K562 (cell line): ENCODE measurements around the gene CCDC136. TPM values are rescaled to one million over a fixed set of nuclear protein-coding genes. Genes with fewer than 3 reads are reported as not detected.

Source experiments
- ATAC-seq: fragments of 200-7000 bp; cut with Tn5 transposase; 3 replicates; pipeline ENCODE4 v1.9.1; 2020; ENCODE audit warnings: moderate library complexity
- BruUV-seq: library from RNA; stranded (reverse); fragments of 400-500 nt; replicated peaks from 2 replicates; lab custom pipeline; 2021; lab: Mats Ljungman, UMichigan
- CTCF ChIA-PET: fragments of 300-600 bp; formaldehyde crosslinking; extraction: SDS; loops from one replicate; lab custom pipeline; 2021; ENCODE audit warnings: low intra/inter-chr PET ratio; lab: Yijun Ruan, JAX
- POLR2A ChIA-PET: fragments of 300-600, 350-650 bp; sonication (Branson Sonifier 250); formaldehyde crosslinking; extraction: SDS; loops from one replicate; lab custom pipeline; 2021; ENCODE audit warnings: antibody characterized with exemption, inconsistent platforms; lab: Yijun Ruan, JAX
- DNase-seq, 4 experiments: peaks; one replicate each; pipeline versions ENCODE4 v3.0.0 to v3.0.0-alpha.2; 2011 to 2018; ENCODE audit warnings: low spot score in 3 of 4, mixed read lengths in 3 of 4; ENCODE audit errors: extremely low read depth in 1 of 4
- FAIRE-seq: peaks from 2 replicates; lab custom pipeline; 2011; peaks lifted over from hg19 to GRCh38; lab: Jason Lieb, UNC
- H2AFZ ChIP-seq: 2 replicates; pipeline ENCODE4 v1.6.0; 2011; ENCODE audit warnings: low read depth, low read length, control low read depth, inconsistent platforms
- H3K27ac ChIP-seq: fragments of 200-600 bp; 3 replicates; pipeline ENCODE4 v1.8.0; 2011; ENCODE audit warnings: low read depth, mild to moderate bottlenecking, control low read depth, inconsistent platforms, low read length, moderate library complexity, mixed read lengths; ENCODE audit errors: extremely low read depth
- H3K27me3 ChIP-seq, 2 experiments: fragments of 300-600 bp in 1 of 2; 2 replicates in 1 of 2; 3 replicates in 1 of 2; pipeline versions ENCODE4 v1.6.0 to v1.8.0; 2011; ENCODE audit warnings: inconsistent platforms in 2 of 2, low read length in 2 of 2, mild to moderate bottlenecking in 1 of 2, mixed read lengths in 1 of 2, moderate library complexity in 1 of 2; ENCODE audit not compliant: control insufficient read depth in 2 of 2, insufficient read depth in 2 of 2
- H3K36me3 ChIP-seq: fragments of 300-600 bp; 3 replicates; pipeline ENCODE4 v1.8.0; 2011; ENCODE audit warnings: mild to moderate bottlenecking, low read length, inconsistent platforms; ENCODE audit not compliant: control insufficient read depth, insufficient read depth
- H3K4me1 ChIP-seq, 2 experiments: fragments of 200-600 bp in 1 of 2; replicated peaks in 1 of 2; 2 replicates in 1 of 2; 3 replicates in 1 of 2; pipeline versions ENCODE4 v1.5.1 to v1.8.0; 2011; ENCODE audit warnings: inconsistent platforms in 2 of 2, low read length in 2 of 2, mild to moderate bottlenecking in 1 of 2, mixed read lengths in 1 of 2, moderate library complexity in 1 of 2; ENCODE audit not compliant: control insufficient read depth in 2 of 2, insufficient read depth in 2 of 2
- H3K4me2 ChIP-seq: 2 replicates; pipeline ENCODE4 v1.6.1; 2011; ENCODE audit warnings: low read length, control low read depth, inconsistent platforms, mixed read lengths; ENCODE audit not compliant: insufficient read depth
- H3K4me3 ChIP-seq: fragments of 200-600 bp; sonication (generic), shearing (Covaris generic); 2 replicates; pipeline ENCODE4 v1.5.1; 2016; ENCODE audit warnings: control low read depth, inconsistent platforms
- H3K79me2 ChIP-seq: fragments of 200-600 bp; 3 replicates; pipeline ENCODE4 v1.8.0; 2011; ENCODE audit warnings: low read length, inconsistent platforms; ENCODE audit not compliant: control insufficient read depth, insufficient read depth
- H3K9ac ChIP-seq, 2 experiments: 2 replicates each; pipeline versions ENCODE4 v1.6.0 to v1.6.1; 2011; ENCODE audit warnings: low read depth in 2 of 2, low read length in 2 of 2, control low read depth in 1 of 2, inconsistent platforms in 1 of 2, mild to moderate bottlenecking in 1 of 2, mixed read lengths in 1 of 2; ENCODE audit not compliant: insufficient read depth in 1 of 2
- H3K9me1 ChIP-seq: one replicate; pipeline ENCODE4 v1.6.0; 2011; ENCODE audit warnings: inconsistent platforms, mild to moderate bottlenecking, low read length, moderate library complexity; ENCODE audit not compliant: control insufficient read depth, insufficient read depth
- H3K9me3 ChIP-seq: replicated peaks from 2 replicates; pipeline ENCODE4 v1.5.1; 2011; ENCODE audit warnings: low read depth, low read length, inconsistent platforms; ENCODE audit not compliant: control insufficient read depth, insufficient read depth
- H4K20me1 ChIP-seq: replicated peaks from 2 replicates; pipeline ENCODE4 v1.6.1; 2011; ENCODE audit warnings: low read length, inconsistent platforms, mixed read lengths; ENCODE audit not compliant: control insufficient read depth, insufficient read depth
- C11orf30 ChIP-seq: fragments of 450-650 bp; IDR thresholded peaks from 2 replicates; pipeline ENCODE4 v1.6.1; 2016; ENCODE audit warnings: low read depth, mild to moderate bottlenecking
- CEBPB ChIP-seq: fragments of 450-650 bp; IDR thresholded peaks from 2 replicates; pipeline ENCODE4 v1.6.1; 2016; ENCODE audit warnings: missing genetic modification characterization, missing compliant biosample characterization
- FIP1L1 ChIP-seq: fragments of 200-400 bp; formaldehyde crosslinking; IDR thresholded peaks from 2 replicates; pipeline ENCODE4 v1.6.1; 2018; ENCODE audit warnings: mild to moderate bottlenecking, low read depth, low read length; ENCODE audit not compliant: poor library complexity, severe bottlenecking
- MAFF ChIP-seq: IDR thresholded peaks from 2 replicates; pipeline ENCODE4 v1.6.1; 2012; ENCODE audit warnings: low read length, improper control_type of control experiment
- MAFG ChIP-seq: fragments of 450-650 bp; conservative IDR thresholded peaks from 2 replicates; pipeline ENCODE4 v1.6.1; 2016; ENCODE audit warnings: missing genetic modification characterization, missing compliant biosample characterization
- POLR2AphosphoS5 ChIP-seq: IDR thresholded peaks from 2 replicates; pipeline ENCODE4 v1.6.1; 2011; ENCODE audit warnings: mild to moderate bottlenecking, low read depth, low read length, moderate library complexity; ENCODE audit not compliant: control insufficient read depth, insufficient read depth
- ZNF316 ChIP-seq: fragments of 450-650 bp; IDR thresholded peaks from 2 replicates; pipeline ENCODE4 v1.6.1; 2016
- ZNF431 ChIP-seq: sonication (generic); formaldehyde crosslinking; IDR thresholded peaks from 2 replicates; pipeline ENCODE4 v1.8.0; 2022; ENCODE audit warnings: mild to moderate bottlenecking, missing genetic modification reagents
- ZNF444 ChIP-seq: fragments of 250-450 bp; sonication (Bioruptor Pico); IDR thresholded peaks from 2 replicates; pipeline ENCODE4 v1.4.0; 2020; ENCODE audit warnings: mild to moderate bottlenecking, moderate library complexity
- ZNF589 ChIP-seq: fragments of 200-800 bp; sonication (Bioruptor generic); IDR thresholded peaks from 2 replicates; pipeline ENCODE4 v1.6.1; 2016; ENCODE audit warnings: low read depth, missing genetic modification characterization, missing compliant biosample characterization
- WGBS: fragments of 100-300 bp; shearing (Covaris generic); methylation state at CpG from one replicate; pipeline ENCODE4 v1.1.6; 2016; ENCODE audit warnings: low coverage, mixed read lengths; ENCODE audit not compliant: insufficient coverage; ENCODE audit errors: missing lambda C conversion rate; 5-methylcytosine and 5-hydroxymethylcytosine counted together
- in situ Hi-C: fragments of 300-500 bp; cut with MboI; formaldehyde crosslinking; loops from 4 replicates; pipeline ENCODE4 v1.15.0; 2018; ENCODE audit warnings: inconsistent platforms, mixed read lengths
- intact Hi-C: fragments of 100-400 bp; cut with micrococcal nuclease; formaldehyde crosslinking; loops from 2 replicates; pipeline ENCODE4 v1.14.2; 2022
- polyA plus RNA-seq, 8 experiments: library from polyadenylated mRNA; depleted of rRNA in 4 of 8; stranded (reverse) in 5 of 8; unstranded in 3 of 8; fragments of >200 nt; fragmentation: Nextera tagmentation in 2 of 8; fragmentation: Illumina TruSeq in 1 of 8; extraction: Ambion mirVana in 2 of 8; extraction: Trizol in 1 of 8; gene quantifications; 2 replicates each; pipeline versions ENCODE4 v1.2.1 to v1.2.3, GENCODE V29; 2011 to 2014; ENCODE audit warnings: inconsistent platforms in 1 of 8, missing spikeins in 1 of 8
- total RNA-seq, 7 experiments: library from RNA; depleted of rRNA in 6 of 7; stranded (reverse); fragments of >200 nt in 6 of 7; fragmentation: Illumina TruSeq in 2 of 7; extraction: Trizol in 2 of 7; gene quantifications; 2 replicates each; pipeline versions ENCODE4 v1.2.1 to v1.2.3, GENCODE V29; 2011 to 2021; ENCODE audit warnings: low replicate concordance in 1 of 7

Gene CCDC136
- total and polyA plus RNA-seq, 9 of the 15 experiments (the other 6 are each of a cell fraction or from before 2014, with no cell fraction given), result 2.4 to 40.8 (median 26.5) TPM

- Histone ChIP-seq H3K27ac (no peak overlapping the region), H3K36me3 (peaks cover 94% of the 10 kb centered on the region), H3K9me3 (no peaks in the 10 kb centered on the region), H4K20me1 (peaks cover 8% of the 10 kb centered on the region), H3K9me1 (peaks cover 5% of the 10 kb centered on the region), H2AFZ (no peak overlapping the region), H3K79me2 (peaks cover 24% of the 10 kb centered on the region), H3K9ac (no peak overlapping the region), H3K4me2 (no peak overlapping the region), H3K4me1 (no peaks in the 10 kb centered on the region)
- 100% methylated on average over 1 of the region's 1 CpG for WGBS
- CTCF ChIA-PET, result no interaction called here
- POLR2A ChIA-PET, result interaction anchor here (0.9 to 12.2 kb wide), 8 partner anchors 9 to 74 kb away, joined by 3 to 216 read pairs (median 4); partner anchors contain the start of gene CALU
- no peak for DNase-seq
- ATAC-seq, result no peak
- intact Hi-C loops (loop anchor here (10.0 kb wide), 1 partner anchor 284 kb away; the partner anchor contains the start of gene METTL2B), in situ Hi-C loops (no loop called here)
- BruUV-seq, result no TSS peak
- TF ChIP-seq C11orf30, result peak; percentile 61
- TF ChIP-seq MAFG (tag), result peak; percentile 60
- no peak for TF ChIP-seq ZNF444 (CRISPR knock-in tag)
- no peak for TF ChIP-seq ZNF589 (CRISPR knock-in tag)
- TF ChIP-seq ZNF316, result peak; percentile 84
- TF ChIP-seq POLR2AphosphoS5, result 0 out of 2 replicates have a peak, but pooled peaks have one; percentile 4
- TF ChIP-seq ZNF431 (CRISPR knock-in tag), result no peak
- TF ChIP-seq MAFF, result peak; percentile 51
- TF ChIP-seq CEBPB (tag), result no peak
- no peak for TF ChIP-seq FIP1L1
- TF ChIP-seq, all 486 proteins: peak for 5
- Histone ChIP-seq H3K4me3 (no peak overlapping the region), H3K27me3 (no peaks in the 10 kb centered on the region)
- FAIRE-seq, result no peak
These were observed 33.2 kb upstream of the CCDC136 start for GRCh38 chr7:128758553-128758952.
